CD4-positive, alpha-beta T cell treated with Interleukin-1 beta for 1 hour (primary cell): ENCODE results near the gene MMP24OS.
"Not testable (repeated sequence)": the region's sequence is repeated elsewhere in the genome, so short reads cannot be mapped to it uniquely, and the experiment has no call there.

ENCODE experiments used
- DNase-seq, 2 donors: peaks; one replicate each; pipeline ENCODE4 v3.0.0-alpha.2; 2020 to 2022

Gene MMP24OS

DNA sequence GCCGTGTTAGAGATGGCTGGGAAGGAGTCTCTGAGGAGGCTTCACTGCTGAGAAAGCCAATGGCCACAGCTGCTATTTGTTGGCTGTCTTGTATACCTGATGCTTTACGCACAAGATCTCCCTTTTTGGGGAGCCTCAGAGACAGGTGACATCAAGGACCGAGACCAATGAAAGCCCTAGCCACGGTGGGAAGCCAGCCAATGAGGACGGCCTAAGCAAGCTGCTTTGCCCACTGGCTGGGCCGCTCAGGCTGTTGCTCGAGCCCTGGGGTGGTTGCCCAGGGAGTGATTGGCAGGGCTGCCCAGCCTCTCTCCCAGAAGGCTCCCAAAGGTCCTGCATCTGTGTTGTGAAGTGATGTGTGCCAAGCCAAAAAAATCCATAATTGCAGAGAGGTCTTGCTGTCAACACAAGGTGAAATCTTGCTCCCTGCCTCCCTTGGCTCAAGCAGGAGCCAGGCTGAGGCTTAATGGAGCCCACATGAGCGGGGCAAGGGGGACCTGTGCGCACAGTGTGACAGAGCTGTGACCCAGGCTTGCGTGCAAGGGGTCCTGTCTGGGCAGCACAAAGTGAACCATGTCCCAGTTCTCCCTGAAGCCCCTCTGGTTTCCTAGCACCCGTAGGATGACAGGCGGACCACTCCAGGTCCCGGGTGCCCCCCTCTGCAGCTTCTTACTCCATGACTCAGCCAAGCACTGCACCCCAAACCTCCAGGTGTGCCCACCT, 4.3 kb downstream of the MMP24OS start:
- no peak for DNase-seq

DNA sequence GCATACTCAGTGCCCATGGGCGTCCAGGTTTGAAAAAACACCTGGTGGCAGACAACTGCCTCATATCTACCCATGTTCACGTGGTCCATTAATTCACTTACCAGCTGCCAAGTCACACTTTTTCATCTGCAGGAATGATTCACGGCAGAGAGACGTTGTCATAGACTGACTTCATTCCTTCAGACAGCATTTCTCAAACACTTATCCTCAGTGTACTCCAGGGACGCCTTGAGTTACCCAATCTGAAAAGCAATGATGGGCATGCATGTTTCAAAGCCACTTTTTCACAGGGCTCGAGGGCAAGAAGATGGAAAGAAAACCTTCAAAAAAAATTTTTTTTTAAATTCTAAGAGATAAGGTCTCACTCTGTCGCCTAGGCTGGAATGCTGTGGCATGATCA, 6.0 kb downstream of the MMP24OS start:
- DNase-seq: no peak

DNA sequence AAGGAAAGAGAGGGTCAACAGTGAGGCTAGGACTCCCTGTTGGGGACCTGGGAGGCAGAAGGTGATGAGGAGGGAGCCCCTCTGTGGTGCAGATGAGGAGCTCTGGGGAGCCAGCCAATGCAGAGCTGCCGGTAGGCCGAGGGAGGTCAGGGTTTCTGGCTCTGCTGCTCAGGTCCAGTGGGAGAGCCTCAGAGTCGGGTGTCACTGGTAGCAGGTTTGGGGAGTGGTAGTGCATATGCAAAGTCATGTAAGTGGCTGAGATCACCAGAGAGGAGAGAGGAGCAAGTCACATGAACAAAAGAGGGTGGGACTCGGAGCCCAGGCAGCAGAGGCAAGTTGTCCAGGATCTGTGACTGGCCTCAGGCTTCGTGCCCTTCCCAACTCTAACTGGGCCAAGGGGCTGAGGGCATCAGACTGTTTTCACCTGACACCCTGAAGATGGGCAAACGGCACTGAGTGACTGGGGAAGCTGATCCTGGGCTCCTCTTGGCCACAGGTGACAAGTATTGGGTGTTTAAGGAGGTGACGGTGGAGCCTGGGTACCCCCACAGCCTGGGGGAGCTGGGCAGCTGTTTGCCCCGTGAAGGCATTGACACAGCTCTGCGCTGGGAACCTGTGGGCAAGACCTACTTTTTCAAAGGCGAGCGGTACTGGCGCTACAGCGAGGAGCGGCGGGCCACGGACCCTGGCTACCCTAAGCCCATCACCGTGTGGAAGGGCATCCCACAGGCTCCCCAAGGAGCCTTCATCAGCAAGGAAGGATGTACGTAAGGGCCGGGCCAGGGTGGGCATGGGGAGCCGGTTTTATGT, 6.6 kb downstream of the MMP24OS start:
- no peak for DNase-seq

DNA sequence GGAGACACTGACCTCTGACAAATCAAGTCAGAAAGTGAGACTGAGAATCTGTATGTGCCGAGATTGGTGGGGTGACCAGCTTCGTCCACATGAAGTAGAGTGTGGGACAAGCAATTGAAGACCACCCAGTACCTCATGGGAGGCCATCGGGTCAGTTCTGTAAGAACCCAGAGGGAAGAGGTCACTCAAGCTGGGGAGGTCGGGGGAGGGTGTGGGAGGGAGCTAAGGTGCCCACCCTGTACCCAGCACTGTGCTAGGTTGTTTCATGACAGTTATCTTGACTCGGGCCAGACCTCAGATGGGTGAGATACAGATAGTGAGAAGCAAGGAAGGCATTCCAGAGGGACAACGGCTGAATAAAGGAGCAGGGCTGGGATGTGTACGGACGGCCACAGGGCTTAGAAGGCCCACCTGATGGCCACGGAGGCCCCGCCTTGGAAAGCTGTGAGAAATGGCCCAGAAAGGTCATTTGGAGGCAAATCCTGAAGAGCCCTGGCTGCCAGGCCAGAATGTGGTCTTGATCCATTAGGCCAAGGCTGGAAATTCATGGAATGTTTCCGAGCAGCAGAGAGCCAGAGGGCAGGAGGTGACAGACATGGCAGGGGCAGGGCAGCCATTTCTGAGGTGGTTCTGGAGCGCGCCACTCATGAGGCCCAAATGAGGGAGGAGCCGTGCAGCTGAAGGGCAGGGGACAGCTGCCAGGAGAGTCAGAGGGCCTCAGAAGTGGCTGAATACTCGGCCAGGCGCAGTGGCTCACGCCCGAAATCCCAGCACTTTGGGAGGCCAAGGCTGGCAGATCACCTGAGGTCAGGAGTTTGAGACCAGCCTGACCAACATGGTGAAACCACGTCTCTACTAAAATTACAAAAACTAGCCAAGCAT, 7.7 kb downstream of the MMP24OS start:
- no peak for DNase-seq

DNA sequence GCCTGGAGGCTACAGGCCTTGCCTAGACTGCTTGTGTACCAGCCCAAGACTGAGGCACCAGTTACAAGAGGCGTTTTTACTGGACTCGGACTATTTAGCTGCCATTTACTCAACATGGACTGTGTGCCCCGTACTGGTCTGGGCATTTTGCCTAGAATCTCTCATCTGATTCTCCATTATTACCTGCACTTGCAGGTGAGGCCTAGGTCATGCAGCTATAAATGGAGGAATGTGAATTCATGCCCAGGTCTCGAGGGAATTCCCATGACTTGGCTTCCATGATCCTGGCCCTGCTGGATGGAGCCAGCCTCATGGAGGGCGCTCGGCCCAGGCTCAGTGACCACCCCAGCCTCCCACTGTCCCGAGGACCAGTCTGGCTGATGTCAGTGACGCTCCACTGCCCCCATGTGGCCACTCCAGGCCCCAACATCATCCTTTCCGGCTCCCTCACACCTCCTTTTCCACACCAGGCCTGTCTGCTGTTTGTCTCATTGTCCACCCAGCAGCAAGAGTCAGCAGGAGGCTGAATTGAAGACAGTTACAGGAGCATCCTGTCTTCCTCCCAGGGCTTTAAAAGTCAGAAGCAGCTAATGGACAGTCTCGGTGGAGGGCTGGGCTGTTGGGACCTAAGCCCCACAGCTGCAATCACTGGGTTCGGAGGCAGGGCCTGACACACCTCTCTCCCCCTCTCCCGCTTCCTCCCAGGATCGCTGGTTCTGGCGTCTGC, 8.7 kb downstream of the MMP24OS start:
- DNase-seq: peak; percentile 29 to 37

DNA sequence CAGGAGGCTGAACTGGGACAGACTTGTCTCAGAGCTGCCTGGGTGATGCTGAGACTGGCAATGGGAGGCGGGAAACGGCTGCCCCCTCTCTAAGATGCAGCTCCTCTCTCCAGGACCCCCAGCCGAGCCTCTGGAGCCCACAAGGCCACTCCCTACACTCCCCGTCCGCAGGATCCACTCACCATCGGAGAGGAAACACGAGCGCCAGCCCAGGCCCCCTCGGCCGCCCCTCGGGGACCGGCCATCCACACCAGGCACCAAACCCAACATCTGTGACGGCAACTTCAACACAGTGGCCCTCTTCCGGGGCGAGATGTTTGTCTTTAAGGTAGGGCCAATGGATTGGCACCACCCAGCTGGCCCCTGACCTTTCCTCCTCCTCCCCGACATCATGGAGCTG, 10.8 kb downstream of the MMP24OS start:
- no peak for DNase-seq

DNA sequence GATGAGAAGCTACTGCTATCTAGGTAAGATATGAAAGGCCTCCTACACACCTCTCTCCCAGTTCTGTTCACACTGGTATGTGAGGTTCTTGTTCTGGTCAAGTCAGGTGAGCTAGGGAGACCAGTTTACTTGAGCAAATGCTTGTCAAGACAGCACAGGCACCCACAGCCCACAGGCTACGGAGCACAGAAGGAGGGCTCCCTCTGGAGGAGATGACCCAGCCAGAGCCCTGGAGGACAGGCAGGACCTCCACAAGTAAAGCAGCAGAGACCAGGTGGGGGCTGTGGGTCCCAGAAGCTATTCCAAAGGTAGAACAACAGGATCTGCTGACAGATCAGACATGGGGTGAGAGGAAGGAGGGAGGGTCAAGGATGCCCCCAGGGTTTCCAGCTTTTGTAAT, 13.2 kb downstream of the MMP24OS start:
- DNase-seq: no peak

DNA sequence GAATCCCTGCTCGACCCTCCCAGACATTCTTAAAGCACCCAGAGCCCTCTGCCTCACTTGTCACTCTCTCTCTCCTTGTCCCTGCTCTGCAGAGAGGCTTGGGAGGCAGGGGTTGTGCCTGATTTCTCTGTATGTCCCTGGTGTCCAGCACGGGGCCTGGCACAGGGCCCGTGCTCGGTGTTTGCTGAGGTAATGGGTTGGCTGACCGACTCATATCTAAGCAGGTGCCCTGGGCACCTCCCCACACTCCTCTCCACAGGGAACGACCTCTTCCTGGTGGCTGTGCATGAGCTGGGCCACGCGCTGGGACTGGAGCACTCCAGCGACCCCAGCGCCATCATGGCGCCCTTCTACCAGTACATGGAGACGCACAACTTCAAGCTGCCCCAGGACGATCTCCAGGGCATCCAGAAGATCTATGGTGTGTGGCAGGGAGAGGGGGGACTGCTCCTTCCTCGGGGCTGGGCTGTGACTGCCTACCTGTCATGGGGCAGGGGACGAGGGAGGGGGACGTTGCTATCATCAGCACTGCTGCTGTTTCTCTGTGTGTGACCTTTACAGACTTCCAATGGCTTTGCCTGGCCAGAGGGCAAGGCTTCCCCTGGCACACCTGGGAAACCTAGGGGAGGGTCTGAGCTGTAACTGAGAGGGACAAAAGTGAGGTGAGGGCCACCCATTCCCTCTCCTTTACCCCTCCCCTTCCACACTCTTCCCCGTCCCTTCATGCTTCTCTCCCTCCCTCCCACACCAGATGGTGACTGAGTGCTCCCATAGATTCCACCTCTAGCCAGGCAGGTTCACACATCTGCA, 14.2 kb downstream of the MMP24OS start:
- DNase-seq: no peak

DNA sequence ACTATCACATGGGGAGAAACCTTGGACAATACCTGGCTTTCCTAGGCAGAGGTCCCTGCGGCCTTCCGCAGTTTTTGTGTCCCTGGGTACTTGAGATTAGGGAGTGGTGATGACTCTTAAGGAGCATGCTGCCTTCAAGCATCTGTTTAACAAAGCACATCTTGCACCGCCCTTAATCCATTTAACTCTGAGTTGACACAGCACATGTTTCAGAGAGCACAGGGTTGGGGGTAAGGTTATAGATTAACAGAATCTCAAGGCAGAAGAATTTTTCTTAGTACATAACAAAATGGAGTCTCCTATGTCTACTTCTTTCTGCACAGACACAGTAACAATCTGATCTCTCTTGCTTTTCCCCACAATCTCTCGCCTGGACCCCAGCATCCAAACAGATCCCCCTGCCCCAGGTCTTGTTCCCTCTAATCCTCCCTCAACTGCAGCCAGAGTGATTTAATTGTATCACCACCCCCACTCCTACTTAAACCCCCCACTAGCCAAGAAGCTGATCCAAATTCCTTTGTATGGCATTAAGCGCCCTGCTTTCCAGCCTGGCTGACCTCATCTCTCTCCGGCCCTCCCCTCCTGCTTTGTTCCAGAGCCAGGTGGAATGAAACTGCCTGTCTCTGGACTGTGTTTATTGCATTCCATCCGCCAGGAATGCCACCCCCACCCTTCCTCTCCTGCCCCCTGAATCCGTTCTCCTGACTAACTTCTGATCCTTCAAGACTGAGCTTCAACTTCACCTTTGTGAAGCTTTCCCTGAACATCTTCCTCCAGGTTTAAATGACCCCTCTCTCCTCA, 15.0 kb downstream of the MMP24OS start:
- not testable (repeated sequence) for DNase-seq

DNA sequence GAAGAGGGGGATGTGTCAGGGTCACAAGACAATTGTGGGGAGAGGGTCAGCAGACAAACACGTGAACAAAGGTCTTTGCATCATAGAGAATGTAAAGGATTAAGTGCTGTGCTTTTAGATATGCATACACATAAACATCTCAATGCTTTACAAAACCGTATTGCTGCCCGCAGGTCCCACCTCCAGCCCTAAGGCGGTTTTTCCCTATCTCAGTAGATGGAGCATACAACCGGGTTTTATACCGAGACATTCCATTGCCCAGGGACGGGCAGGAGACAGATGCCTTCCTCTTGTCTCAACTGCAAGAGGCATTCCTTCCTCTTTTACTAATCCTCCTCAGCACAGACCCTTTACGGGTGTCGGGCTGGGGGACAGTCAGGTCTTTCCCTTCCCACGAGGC, 15.6 kb downstream of the MMP24OS start:
- DNase-seq: not testable (repeated sequence)

DNA sequence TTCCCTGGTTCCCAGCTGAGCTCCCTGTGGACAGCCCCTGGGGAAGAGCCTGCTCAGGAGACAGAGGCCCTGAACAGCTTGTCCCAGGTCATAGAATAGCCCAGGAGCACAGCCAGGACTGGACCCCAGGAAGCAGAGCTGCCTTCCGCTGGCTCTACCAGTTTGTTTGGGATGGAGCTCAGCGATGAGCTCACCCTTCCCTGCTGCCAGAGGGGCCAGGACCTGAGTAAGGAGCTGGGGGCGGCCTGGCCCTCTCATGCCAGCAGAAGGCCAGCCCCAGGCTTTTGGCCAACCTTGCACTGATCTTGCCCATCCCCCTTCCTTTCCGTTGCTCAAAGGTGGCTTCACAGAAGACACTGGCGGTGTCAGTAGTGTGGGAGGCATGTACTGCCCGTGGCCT, 17.5 kb downstream of the MMP24OS start:
- DNase-seq: no peak

DNA sequence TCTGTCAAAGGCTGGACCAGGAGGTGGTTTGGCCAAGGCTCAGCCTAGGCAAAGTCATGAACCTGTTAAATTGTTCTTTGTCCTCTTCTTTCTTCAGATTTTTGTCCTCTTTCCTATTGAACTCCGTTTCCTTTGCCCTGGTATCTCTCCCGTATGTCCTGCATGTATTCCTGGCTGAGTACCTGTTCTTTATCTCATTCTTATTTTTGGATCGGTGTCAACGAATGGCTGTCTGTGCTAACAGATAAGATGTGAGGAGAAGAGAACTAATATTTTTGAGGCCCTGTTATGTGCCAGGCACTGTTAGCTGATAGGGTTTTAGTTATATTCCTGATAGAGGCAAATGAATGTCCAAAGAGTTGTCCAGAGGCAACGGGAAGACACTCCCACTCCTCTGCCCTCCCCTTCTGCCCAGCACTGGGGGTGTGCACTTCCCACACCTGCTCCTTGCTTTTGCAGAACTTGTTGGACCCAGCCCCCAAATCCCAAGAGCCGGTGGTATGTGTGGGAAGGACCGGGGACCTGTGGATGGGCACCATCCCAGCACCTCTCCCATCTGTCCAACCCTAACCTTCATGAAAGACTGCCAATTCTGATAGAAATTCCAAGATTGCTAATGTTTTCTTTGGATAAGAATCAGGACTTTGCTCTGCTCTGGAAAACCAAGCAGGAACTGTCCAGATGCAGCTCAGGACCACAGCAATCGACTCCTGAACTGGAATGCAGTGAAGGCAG, 20.6 kb downstream of the MMP24OS start:
- no peak for DNase-seq

DNA sequence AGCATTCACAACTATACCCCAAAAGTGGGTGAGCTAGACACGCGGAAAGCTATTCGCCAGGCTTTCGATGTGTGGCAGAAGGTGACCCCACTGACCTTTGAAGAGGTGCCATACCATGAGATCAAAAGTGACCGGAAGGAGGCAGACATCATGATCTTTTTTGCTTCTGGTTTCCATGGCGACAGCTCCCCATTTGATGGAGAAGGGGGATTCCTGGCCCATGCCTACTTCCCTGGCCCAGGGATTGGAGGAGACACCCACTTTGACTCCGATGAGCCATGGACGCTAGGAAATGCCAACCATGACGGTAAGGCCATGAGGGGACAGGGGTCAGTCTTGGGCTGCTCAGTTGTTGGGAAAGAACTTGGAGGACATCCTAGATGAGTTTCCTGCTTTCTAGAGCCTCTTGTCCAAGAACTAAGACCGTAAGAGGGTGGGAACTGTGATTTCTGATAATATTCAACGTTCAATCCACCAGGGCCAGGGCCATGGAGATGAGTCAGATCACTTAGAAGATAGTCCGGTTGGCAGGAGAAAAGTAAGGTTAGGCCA, 23.4 kb downstream of the MMP24OS start:
- no peak for DNase-seq

DNA sequence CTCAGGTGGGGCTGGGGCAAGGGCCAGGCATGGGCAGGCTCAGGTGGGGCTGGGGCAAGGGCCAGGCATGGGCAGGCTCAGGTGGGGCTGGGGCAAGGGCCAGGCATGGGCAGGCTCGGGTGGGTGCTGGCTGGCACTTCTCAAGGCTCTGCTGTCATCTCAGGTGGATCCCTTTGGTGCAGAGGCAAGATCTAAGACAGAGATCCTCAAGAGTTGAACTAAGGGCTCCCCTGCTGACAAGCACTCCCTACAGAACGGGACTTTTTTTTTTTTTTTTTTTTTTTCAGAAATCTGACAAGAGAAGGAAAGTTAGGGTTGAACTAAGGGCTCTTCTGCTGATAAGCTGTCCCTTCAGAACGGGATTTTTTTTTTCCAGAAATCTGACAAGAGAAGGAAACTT, 24.9 kb downstream of the MMP24OS start:
- no peak for DNase-seq

DNA sequence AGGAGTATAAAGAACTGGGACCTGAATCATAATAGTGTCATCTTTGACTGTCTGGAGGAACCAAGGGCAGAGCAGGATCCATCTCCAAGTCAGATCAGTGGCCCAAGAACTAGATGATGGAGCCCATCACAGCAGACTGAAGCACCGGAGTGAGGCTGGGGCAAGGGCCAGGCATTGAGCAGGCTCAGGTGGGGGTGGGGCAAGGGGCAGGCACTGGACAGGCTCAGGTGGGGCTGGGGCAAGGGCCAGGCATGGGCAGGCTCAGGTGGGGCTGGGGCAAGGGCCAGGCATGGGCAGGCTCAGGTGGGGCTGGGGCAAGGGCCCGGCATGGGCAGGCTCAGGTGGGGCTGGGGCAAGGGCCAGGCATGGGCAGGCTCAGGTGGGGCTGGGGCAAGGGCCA, 25.3 kb downstream of the MMP24OS start:
- DNase-seq: not testable (repeated sequence)

DNA sequence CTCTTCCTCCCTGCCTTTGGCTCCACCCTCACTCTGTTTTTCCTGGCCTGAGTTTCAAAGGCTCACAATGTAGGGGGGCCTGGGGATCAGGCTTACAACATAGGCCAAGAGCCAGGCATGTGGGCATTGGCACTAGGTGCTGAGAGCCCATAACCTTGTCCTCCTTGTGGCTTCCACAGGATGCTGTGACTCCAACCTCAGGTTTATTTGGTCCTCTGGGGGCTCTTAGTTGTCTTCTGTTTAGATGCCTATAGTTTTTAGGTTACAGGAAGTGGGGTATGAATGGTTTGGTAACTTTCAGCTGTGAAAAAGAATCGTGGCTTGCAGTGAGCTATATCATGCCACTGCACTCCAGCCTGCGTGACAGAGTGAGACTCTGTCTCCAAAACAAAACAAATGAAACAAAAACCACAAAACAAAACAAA, 25.9 kb downstream of the MMP24OS start:
- DNase-seq: peak; percentile 50 to 51

DNA sequence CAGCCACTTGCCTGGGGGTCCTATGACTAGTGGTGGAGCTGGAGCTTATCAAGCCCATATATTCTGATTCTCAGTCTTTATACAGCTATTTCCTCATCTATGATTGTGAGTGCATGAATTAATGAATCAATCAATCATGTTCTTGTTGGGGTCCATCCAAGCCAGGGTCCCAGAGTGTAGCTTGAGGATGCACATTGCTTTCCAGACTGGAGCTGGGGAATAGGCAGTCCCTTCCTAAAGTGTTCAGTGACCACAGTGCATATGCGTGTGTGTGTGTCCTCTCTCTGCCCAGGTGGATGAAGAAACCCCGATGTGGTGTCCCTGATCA, 26.3 kb downstream of the MMP24OS start:
- DNase-seq: no peak

DNA sequence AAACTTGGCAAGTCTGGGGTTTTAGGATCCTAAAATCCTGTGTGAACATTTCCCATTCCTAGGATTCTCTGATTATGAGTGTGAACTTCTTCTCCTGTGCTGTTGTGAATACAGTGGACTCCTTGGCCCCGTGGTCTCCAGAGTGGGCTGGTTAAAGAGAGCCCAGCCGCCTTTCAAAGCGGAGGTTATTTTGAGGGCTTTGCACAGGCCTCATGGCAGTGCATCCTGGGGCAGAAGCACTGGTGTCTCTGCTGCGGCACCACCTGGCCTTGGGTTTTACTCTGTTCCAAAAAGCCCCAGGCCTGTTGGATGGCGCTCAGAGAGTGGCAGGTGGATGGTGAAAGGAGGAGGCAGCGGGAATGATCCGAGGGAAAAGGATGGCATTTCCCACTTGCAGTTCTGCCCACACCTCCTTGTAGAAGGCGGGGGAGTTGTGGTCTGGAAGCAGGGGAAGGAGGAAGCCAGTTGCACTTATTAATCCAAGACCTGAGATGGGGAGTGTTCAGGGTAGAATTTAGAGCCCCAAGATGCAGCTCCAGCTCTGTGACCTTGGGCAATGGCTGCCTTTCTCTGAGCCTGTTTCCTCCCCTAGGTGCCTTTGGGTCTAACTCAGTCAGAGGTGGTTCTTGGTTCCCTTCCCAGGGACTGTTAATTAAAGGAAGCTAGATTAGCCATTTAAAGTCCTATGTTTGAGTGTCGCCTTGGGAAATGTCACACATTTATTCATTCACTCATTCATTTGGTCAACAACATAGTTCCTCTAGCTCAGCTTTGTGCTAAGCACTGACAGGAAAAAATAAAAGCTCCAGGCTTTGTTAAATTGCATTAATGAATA, 29.1 kb downstream of the MMP24OS start:
- DNase-seq: no peak

DNA sequence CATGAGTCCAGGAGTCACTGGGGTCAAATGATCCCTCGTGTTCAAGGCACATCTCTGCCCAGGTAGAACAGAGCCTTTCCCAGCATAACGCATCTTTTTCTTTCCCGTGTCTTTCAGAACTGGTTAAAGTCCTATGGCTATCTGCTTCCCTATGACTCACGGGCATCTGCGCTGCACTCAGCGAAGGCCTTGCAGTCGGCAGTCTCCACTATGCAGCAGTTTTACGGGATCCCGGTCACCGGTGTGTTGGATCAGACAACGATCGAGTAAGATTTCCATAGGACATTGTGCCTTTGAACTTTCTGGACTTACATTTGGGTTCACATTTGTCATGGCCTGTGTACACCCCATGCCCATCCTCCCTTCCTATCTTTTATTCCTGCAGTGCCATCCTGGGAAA, 31.2 kb downstream of the MMP24OS start:
- no peak for DNase-seq
